Measurements from ENCODE around the gene DYNLT1. TPM values are rescaled to one million over a fixed set of nuclear protein-coding genes. Genes with fewer than 3 reads are reported as not detected.
A peak's percentile ranks its signal among the peaks of the same experiment; 100 is the strongest.

DYNLT1 gene
- total RNA-seq (2014; rRNA removed; shearing (Covaris generic)) = 23.9 and 29.3 TPM in 2 replicates
- 45.8 and 49.2 TPM in 2 replicates for total RNA-seq (2022)
- percentile 81 among the genes with signal in this experiment for Bru-seq, nascent RNA
- BruChase-seq, experiment 1, labeled RNA remaining after a 6-hour chase = percentile 78 among the genes with signal in this experiment
- BruChase-seq, experiment 2, labeled RNA remaining after a 2-hour chase = percentile 84 among the genes with signal in this experiment
- long read RNA-seq, transcript DYNLT1-201 (3 exons, 774 nt) = minor isoform, 5 of 47 reads
- long read RNA-seq, transcript DYNLT1-203 (5 exons, 726 nt) = major isoform, 27 of 47 reads
- long read RNA-seq, partial matches to known transcripts = 5 of 47 reads
- long read RNA-seq, other reads (novel, unspliced or antisense) = 8 of 47 reads

DNA sequence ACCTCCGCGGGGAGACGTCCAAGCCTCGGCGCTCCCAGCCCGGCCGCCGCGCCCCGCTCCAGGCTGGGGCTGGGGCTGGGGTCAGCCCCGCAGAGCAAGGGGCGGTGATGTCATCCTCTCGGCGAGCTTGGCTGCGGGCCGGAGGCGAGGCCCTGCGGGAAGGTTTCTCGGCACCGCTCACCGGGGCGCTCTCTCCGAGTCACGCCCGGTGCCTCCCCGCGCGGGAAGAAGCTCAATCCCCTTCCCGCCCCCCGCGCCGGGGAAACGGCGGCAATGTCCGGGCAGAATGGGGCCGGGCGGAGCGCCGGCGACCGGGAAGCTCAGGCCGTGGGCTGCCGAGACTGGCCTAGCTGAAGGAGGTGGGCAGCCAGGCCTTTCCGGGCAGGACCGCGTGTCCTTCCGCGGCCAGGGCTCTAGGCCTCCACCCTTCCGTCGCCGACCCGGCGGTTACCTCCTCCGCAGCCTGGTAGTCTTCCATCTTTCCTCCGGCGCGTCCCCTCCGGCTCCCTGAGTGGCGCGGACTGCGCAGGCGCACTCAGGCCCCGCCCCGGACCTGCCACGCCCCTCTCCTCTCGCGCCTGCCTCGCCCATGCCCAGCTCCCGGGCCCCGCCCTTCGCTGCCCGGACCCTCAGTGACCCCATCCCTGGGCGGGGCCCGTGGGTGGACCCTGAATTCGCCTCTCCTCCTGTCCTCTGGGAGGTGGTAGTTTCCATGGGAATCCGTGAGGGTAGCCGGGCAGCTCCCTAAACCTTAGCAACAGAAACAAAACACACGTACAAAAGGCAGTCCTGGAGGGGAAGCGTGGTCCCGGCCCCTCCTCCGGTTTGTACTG, at the start of gene DYNLT1:
Gene DYNLT1 (minus strand): TSS at position 513 of the 833 bp plus-strand sequence. CDS start 35 bp downstream, at position 478.
- H3K36me3 ChIP-seq (ENCODE audit: insufficient read depth, low read length) = peaks cover 23% of the 10 kb centered on the region
- BruUV-seq (replicated peaks) = no TSS peak
- peak within 1 kb of the TSS; percentile 91 for H3K4me3 ChIP-seq (ENCODE audit: low read depth, low read length, poor library complexity, severe bottlenecking)
- TF ChIP-seq, protein P1, sequence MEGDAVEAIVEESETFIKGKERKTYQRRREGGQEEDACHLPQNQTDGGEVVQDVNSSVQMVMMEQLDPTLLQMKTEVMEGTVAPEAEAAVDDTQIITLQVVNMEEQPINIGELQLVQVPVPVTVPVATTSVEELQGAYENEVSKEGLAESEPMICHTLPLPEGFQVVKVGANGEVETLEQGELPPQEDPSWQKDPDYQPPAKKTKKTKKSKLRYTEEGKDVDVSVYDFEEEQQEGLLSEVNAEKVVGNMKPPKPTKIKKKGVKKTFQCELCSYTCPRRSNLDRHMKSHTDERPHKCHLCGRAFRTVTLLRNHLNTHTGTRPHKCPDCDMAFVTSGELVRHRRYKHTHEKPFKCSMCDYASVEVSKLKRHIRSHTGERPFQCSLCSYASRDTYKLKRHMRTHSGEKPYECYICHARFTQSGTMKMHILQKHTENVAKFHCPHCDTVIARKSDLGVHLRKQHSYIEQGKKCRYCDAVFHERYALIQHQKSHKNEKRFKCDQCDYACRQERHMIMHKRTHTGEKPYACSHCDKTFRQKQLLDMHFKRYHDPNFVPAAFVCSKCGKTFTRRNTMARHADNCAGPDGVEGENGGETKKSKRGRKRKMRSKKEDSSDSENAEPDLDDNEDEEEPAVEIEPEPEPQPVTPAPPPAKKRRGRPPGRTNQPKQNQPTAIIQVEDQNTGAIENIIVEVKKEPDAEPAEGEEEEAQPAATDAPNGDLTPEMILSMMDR (conservative IDR thresholded peaks at IDR 0.05; ENCODE audit: low read length) = no peak
- no peak for TF ChIP-seq EZH2phosphoT487 (IDR thresholded peaks at IDR 0.05; ENCODE audit: borderline replicate concordance, low read depth, low read length)
- peaks cover 31% of the 10 kb centered on the region for H3K79me2 ChIP-seq (ENCODE audit: insufficient read depth, low read depth, low read length)
- H3K9me3 ChIP-seq (ENCODE audit: low read length) = no peaks in the 10 kb centered on the region
- peaks cover 18% of the 10 kb centered on the region for H3K4me1 ChIP-seq (ENCODE audit: insufficient read depth, low read length, poor library complexity, severe bottlenecking)
- H2AFZ ChIP-seq (ENCODE audit: low read length) = peak within 1 kb of the TSS; percentile 91
- peak within 1 kb of the TSS; percentile 31 for H3K27ac ChIP-seq (ENCODE audit: low read depth, low read length, poor library complexity, severe bottlenecking)
- peak; percentile 85 for DNase-seq (ENCODE audit: low spot score)
- H3K4me2 ChIP-seq (ENCODE audit: low read length) = peak within 1 kb of the TSS; percentile 96
- no peaks in the 10 kb centered on the region for H4K20me1 ChIP-seq (ENCODE audit: insufficient read depth, low read length)
- no peaks in the 10 kb centered on the region for H3K9me2 ChIP-seq (ENCODE audit: insufficient read depth, low read length)
- intact Hi-C loops (cut with micrococcal nuclease; ENCODE audit: unreplicated experiment) = no loop called here
- CTCF ChIA-PET (ENCODE audit: unreplicated experiment) = interaction anchor here (0.6 to 1.4 kb wide), 2 partner anchors 47 to 423 kb away, joined by 3 to 5 read pairs; no protein-coding TSS in a partner anchor
- POLR2A ChIA-PET = interaction anchor here (1.0 to 3.0 kb wide), 4 partner anchors 12 to 429 kb away, joined by 3 to 14 read pairs (median 4); no protein-coding TSS in a partner anchor

GRCh38 chr6:158688860-158689259, 44.3 kb upstream of the DYNLT1 start:
- no peak for DNase-seq (ENCODE audit: low spot score)
- Histone ChIP-seq H3K27ac (ENCODE audit: low read depth, low read length, poor library complexity, severe bottlenecking) (no peak overlapping the region), H3K4me1 (ENCODE audit: insufficient read depth, low read length, poor library complexity, severe bottlenecking) (no peaks in the 10 kb centered on the region), H3K9me3 (ENCODE audit: low read length) (no peaks in the 10 kb centered on the region), H3K4me2 (ENCODE audit: low read length) (no peak overlapping the region), H3K36me3 (ENCODE audit: insufficient read depth, low read length) (no peaks in the 10 kb centered on the region), H2AFZ (ENCODE audit: low read length) (no peak overlapping the region), H3K79me2 (ENCODE audit: insufficient read depth, low read depth, low read length) (no peaks in the 10 kb centered on the region), H3K4me3 (ENCODE audit: low read depth, low read length, poor library complexity, severe bottlenecking) (no peak overlapping the region), H4K20me1 (ENCODE audit: insufficient read depth, low read length) (no peaks in the 10 kb centered on the region), H3K9me2 (ENCODE audit: insufficient read depth, low read length) (no peaks in the 10 kb centered on the region)
- CTCF ChIA-PET (ENCODE audit: unreplicated experiment) = no interaction called here
- intact Hi-C loops (cut with micrococcal nuclease; ENCODE audit: unreplicated experiment) = no loop called here
- POLR2A ChIA-PET = interaction anchor here (0.8 kb wide), 1 partner anchor 16 kb away, joined by 6 read pairs; no protein-coding TSS in a partner anchor
- no TSS peak for BruUV-seq (replicated peaks)
- no peak for TF ChIP-seq EZH2phosphoT487 (IDR thresholded peaks at IDR 0.05; ENCODE audit: borderline replicate concordance, low read depth, low read length)
- TF ChIP-seq, protein P1 (conservative IDR thresholded peaks at IDR 0.05; ENCODE audit: low read length) = no peak
